Keratinocyte (primary cell): Measurements from ENCODE around the gene NUFIP2. TPM values are rescaled to one million over a fixed set of nuclear protein-coding genes. Genes with fewer than 3 reads are reported as not detected.

Experiments used
- DNase-seq: peaks from one replicate; pipeline ENCODE4 v3.0.0-alpha.2; 2011; ENCODE audit warnings: low read depth, missing footprints, low spot score
- FAIRE-seq: peaks from 2 replicates; lab custom pipeline; 2011; peaks lifted over from hg19 to GRCh38; lab: Jason Lieb, UNC
- H2AFZ ChIP-seq: 2 replicates; pipeline ENCODE4 v1.6.0; 2012; ENCODE audit warnings: low read length, control low read depth, inconsistent platforms; ENCODE audit not compliant: control insufficient read depth
- H3K27ac ChIP-seq: 2 replicates; pipeline ENCODE4 v1.5.1; 2011; ENCODE audit warnings: low read length; ENCODE audit not compliant: control insufficient read depth, insufficient read depth
- H3K27me3 ChIP-seq: 3 replicates; pipeline ENCODE4 v1.6.0; 2011; ENCODE audit warnings: low read length; ENCODE audit not compliant: control insufficient read depth, insufficient read depth; ENCODE audit errors: extremely low read depth
- H3K36me3 ChIP-seq, 2 experiments: 2 replicates in 1 of 2; 3 replicates in 1 of 2; pipeline ENCODE4 v1.5.1; 2011; ENCODE audit warnings: low read length in 2 of 2, mild to moderate bottlenecking in 1 of 2; ENCODE audit not compliant: control insufficient read depth in 2 of 2, insufficient read depth in 2 of 2; ENCODE audit errors: extremely low read depth in 1 of 2
- H3K4me1 ChIP-seq: 3 replicates; pipeline ENCODE4 v1.5.1; 2011; ENCODE audit warnings: low read length; ENCODE audit not compliant: control insufficient read depth, insufficient read depth; ENCODE audit errors: extremely low read depth
- H3K4me2 ChIP-seq: 3 replicates; pipeline ENCODE4 v1.6.0; 2011; ENCODE audit warnings: low read depth, low read length; ENCODE audit not compliant: control insufficient read depth, insufficient read depth; ENCODE audit errors: extremely low read depth
- H3K4me3 ChIP-seq, 3 experiments: fragments of 200-600 bp in 1 of 3; sonication (generic) in 1 of 3; 2 replicates in 2 of 3; 3 replicates in 1 of 3; pipeline ENCODE4 v1.5.1; 2011 to 2016; ENCODE audit warnings: low read length in 3 of 3, mild to moderate bottlenecking in 3 of 3, control low read depth in 2 of 3, inconsistent platforms in 1 of 3, low read depth in 1 of 3, mixed read lengths in 1 of 3, mixed run types in 1 of 3, moderate library complexity in 1 of 3; ENCODE audit not compliant: control insufficient read depth in 2 of 3, insufficient read depth in 2 of 3; ENCODE audit errors: extremely low read depth in 1 of 3
- H3K79me2 ChIP-seq: 2 replicates; pipeline ENCODE4 v1.6.0; 2012; ENCODE audit warnings: low read length; ENCODE audit not compliant: control insufficient read depth, insufficient read depth
- H3K9ac ChIP-seq: 3 replicates; pipeline ENCODE4 v1.6.0; 2011; ENCODE audit warnings: low read length; ENCODE audit not compliant: control insufficient read depth, insufficient read depth; ENCODE audit errors: extremely low read depth
- H3K9me1 ChIP-seq: 3 replicates; pipeline ENCODE4 v1.6.0; 2011; ENCODE audit warnings: low read length; ENCODE audit not compliant: control insufficient read depth, insufficient read depth; ENCODE audit errors: extremely low read depth
- H3K9me3 ChIP-seq: 2 replicates; pipeline ENCODE4 v1.5.1; 2012; ENCODE audit warnings: low read depth, low read length; ENCODE audit not compliant: control insufficient read depth
- H4K20me1 ChIP-seq: 3 replicates; pipeline ENCODE4 v1.6.0; 2011; ENCODE audit warnings: low read length; ENCODE audit not compliant: control insufficient read depth, insufficient read depth; ENCODE audit errors: extremely low read depth
- CTCF ChIP-seq, 3 experiments: IDR thresholded peaks in 1 of 3; conservative IDR thresholded peaks in 1 of 3; optimal IDR thresholded peaks in 1 of 3; 2 replicates in 2 of 3; 3 replicates in 1 of 3; pipeline versions ENCODE3 to v1.5.1; 2011; ENCODE audit warnings: low read length in 3 of 3, mild to moderate bottlenecking in 3 of 3, moderate library complexity in 2 of 3, control low read depth in 1 of 3, inconsistent platforms in 1 of 3; ENCODE audit not compliant: insufficient read depth in 2 of 3; ENCODE audit errors: extremely low read depth in 1 of 3
- EZH2 ChIP-seq: IDR thresholded peaks from one replicate; pipeline ENCODE4 v1.6.1; 2012; ENCODE audit warnings: inconsistent platforms, mild to moderate bottlenecking, low read length, moderate library complexity
- dilution Hi-C: fragments of 300-500 bp; cut with MboI; formaldehyde crosslinking; loops from one replicate; pipeline ENCODE4 v1.7.0; 2020; ENCODE audit warnings: low sequenced_read_pairs; ENCODE audit not compliant: extremely low pct_ligation_motif_present
- polyA plus RNA-seq, 5 experiments: library from polyadenylated mRNA; depleted of rRNA in 3 of 5; stranded (reverse) in 3 of 5; stranded (forward) in 1 of 5; unstranded in 1 of 5; fragments of >200 nt; gene quantifications; 1 replicate in 1 of 5; 2 replicates in 3 of 5; 3 replicates in 1 of 5; pipeline versions ENCODE4 v1.2.1 to v1.2.3, GENCODE V29; 2011 to 2012; ENCODE audit warnings: missing spikeins in 2 of 5, low read depth in 1 of 5, low replicate concordance in 1 of 5

The NUFIP2 gene
- polyA plus RNA-seq, 1 donor (not counting 4 experiments of a cell fraction or from before 2014, with no cell fraction given): 22.0 TPM

- dilution Hi-C loops: no loop called here
- H3K4me2 ChIP-seq: peak overlapping the region; percentile 82
- no peaks in the 10 kb centered on the region for H3K27me3 ChIP-seq
- H3K79me2 ChIP-seq: no peaks in the 10 kb centered on the region
- H3K4me3 ChIP-seq: peak overlapping the region in 2 of 3 experiments; percentile 9 to 19
- H2AFZ ChIP-seq: no peak overlapping the region
- peak overlapping the region; percentile 67 for H3K27ac ChIP-seq
- no peaks in the 10 kb centered on the region for H3K9me3 ChIP-seq
- no peaks in the 10 kb centered on the region for H3K9me1 ChIP-seq
- H4K20me1 ChIP-seq: no peaks in the 10 kb centered on the region
- H3K9ac ChIP-seq: peak overlapping the region; percentile 4
- no peak for TF ChIP-seq CTCF (optimal IDR thresholded peaks at IDR 0.05 in 1 of 3, IDR thresholded peaks at IDR 0.05 in 1 of 3, conservative IDR thresholded peaks at IDR 0.05 in 1 of 3; ENCODE audit: extremely low read depth in 1 of 3, insufficient read depth in 2 of 3, low read length in 3 of 3)
- no peak for TF ChIP-seq EZH2
- FAIRE-seq (peak; percentile 85), DNase-seq (peak; percentile 69)
- H3K4me1 ChIP-seq: peaks cover 53% of the 10 kb centered on the region
- H3K36me3 ChIP-seq: no peaks in the 10 kb centered on the region
Measured at GRCh38 chr17:29216856-29217255, 77.1 kb downstream of the NUFIP2 start.

GRCh38 chr17:29216181-29216580, 77.8 kb downstream of the NUFIP2 start:
- peak overlapping the region; percentile 67 for H3K27ac ChIP-seq

More at GRCh38 chr17:29216181-29216580, 77.8 kb downstream of the NUFIP2 start:
- dilution Hi-C loops: no loop called here
- Histone ChIP-seq H3K4me3 (no peak overlapping the region), H3K4me2 (peak overlapping the region; percentile 82), H4K20me1 (no peaks in the 10 kb centered on the region), H3K9me3 (no peaks in the 10 kb centered on the region), H3K9me1 (no peaks in the 10 kb centered on the region), H2AFZ (no peak overlapping the region), H3K4me1 (peaks cover 53% of the 10 kb centered on the region), H3K27me3 (no peaks in the 10 kb centered on the region), H3K36me3 (no peaks in the 10 kb centered on the region), H3K79me2 (no peaks in the 10 kb centered on the region), H3K9ac (no peak overlapping the region)
- TF ChIP-seq CTCF (optimal IDR thresholded peaks at IDR 0.05 in 1 of 3, IDR thresholded peaks at IDR 0.05 in 1 of 3, conservative IDR thresholded peaks at IDR 0.05 in 1 of 3; ENCODE audit: extremely low read depth in 1 of 3, insufficient read depth in 2 of 3, low read length in 3 of 3) (no peak), EZH2 (no peak)
- peak; percentile 13 for FAIRE-seq
- DNase-seq: no peak
